K562 (cell line): ENCODE data around the gene MBNL2.

ENCODE experiments used
- ATF1 ChIP-seq, 2 experiments: fragments of 450-650 bp in 1 of 2; IDR thresholded peaks; 2 replicates each; pipeline ENCODE4 v1.6.1; 2016; ENCODE audit warnings: missing compliant biosample characterization in 1 of 2, missing genetic modification characterization in 1 of 2
- E2F3 ChIP-seq: fragments of 250-450 bp; sonication (Bioruptor Pico); IDR thresholded peaks from 2 replicates; pipeline ENCODE4 v1.4.0; 2020; ENCODE audit warnings: mild to moderate bottlenecking
- EP300 ChIP-seq: IDR thresholded peaks from 2 replicates; pipeline ENCODE4 v1.6.1; 2012; ENCODE audit warnings: low read length, improper control_type of control experiment
- ERF ChIP-seq: fragments of 450-650 bp; formaldehyde crosslinking; IDR thresholded peaks from 2 replicates; pipeline ENCODE4 v1.4.0; 2020; ENCODE audit warnings: mild to moderate bottlenecking, mixed read lengths
- EZH2 ChIP-seq: IDR thresholded peaks from 2 replicates; pipeline ENCODE4 v1.6.1; 2012; ENCODE audit warnings: low read depth, mild to moderate bottlenecking, inconsistent platforms, low read length, borderline replicate concordance
- HDAC2 ChIP-seq: fragments of 450-650 bp; IDR thresholded peaks from 2 replicates; pipeline ENCODE4 v1.6.1; 2016; ENCODE audit warnings: mild to moderate bottlenecking
- JUNB ChIP-seq: fragments of 450-650 bp; formaldehyde crosslinking; conservative IDR thresholded peaks from 2 replicates; pipeline ENCODE4 v1.4.0; 2020; ENCODE audit warnings: mild to moderate bottlenecking
- TBP ChIP-seq: optimal IDR thresholded peaks from 2 replicates; pipeline ENCODE3; 2011; ENCODE audit warnings: low read depth, low read length, improper control_type of control experiment
- YY1 ChIP-seq, 3 experiments: IDR thresholded peaks; 2 replicates each; pipeline ENCODE4 v1.6.1; 2011; ENCODE audit warnings: low read length in 2 of 3, mild to moderate bottlenecking in 2 of 3, moderate library complexity in 2 of 3, borderline replicate concordance in 1 of 3, control low read depth in 1 of 3, low read depth in 1 of 3; ENCODE audit not compliant: insufficient read depth in 3 of 3, insufficient replicate concordance in 2 of 3, control insufficient read depth in 1 of 3, insufficient read length in 1 of 3; ENCODE audit errors: extremely low read depth in 1 of 3
- TF ChIP-seq, protein P1 (sequence below), 3 experiments: IDR thresholded peaks in 2 of 3; conservative IDR thresholded peaks in 1 of 3; 2 replicates each; pipeline ENCODE4 v1.5.1; 2011 to 2012; ENCODE audit warnings: low read length in 3 of 3, mild to moderate bottlenecking in 3 of 3, control low read depth in 2 of 3, improper control_type of control experiment in 1 of 3, inconsistent platforms in 1 of 3, low read depth in 1 of 3, mixed read lengths in 1 of 3, moderate library complexity in 1 of 3; ENCODE audit not compliant: insufficient read depth in 2 of 3
- TF ChIP-seq, protein P2 (sequence below): sonication (generic); formaldehyde crosslinking; IDR thresholded peaks from 2 replicates; pipeline ENCODE4 v1.5.0; 2020; ENCODE audit warnings: missing genetic modification reagents

GRCh38 chr13:97185751-97186150, 36.4 kb upstream of the MBNL2 start:
- no peak for TF ChIP-seq EP300
- no peak for TF ChIP-seq ATF1 (CRISPR knock-in tag; IDR thresholded peaks at IDR 0.05)
- TF ChIP-seq ATF1 (tag; IDR thresholded peaks at IDR 0.05): no peak
- TF ChIP-seq, protein P1, sequence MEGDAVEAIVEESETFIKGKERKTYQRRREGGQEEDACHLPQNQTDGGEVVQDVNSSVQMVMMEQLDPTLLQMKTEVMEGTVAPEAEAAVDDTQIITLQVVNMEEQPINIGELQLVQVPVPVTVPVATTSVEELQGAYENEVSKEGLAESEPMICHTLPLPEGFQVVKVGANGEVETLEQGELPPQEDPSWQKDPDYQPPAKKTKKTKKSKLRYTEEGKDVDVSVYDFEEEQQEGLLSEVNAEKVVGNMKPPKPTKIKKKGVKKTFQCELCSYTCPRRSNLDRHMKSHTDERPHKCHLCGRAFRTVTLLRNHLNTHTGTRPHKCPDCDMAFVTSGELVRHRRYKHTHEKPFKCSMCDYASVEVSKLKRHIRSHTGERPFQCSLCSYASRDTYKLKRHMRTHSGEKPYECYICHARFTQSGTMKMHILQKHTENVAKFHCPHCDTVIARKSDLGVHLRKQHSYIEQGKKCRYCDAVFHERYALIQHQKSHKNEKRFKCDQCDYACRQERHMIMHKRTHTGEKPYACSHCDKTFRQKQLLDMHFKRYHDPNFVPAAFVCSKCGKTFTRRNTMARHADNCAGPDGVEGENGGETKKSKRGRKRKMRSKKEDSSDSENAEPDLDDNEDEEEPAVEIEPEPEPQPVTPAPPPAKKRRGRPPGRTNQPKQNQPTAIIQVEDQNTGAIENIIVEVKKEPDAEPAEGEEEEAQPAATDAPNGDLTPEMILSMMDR (IDR thresholded peaks at IDR 0.05 in 2 of 3, conservative IDR thresholded peaks at IDR 0.05 in 1 of 3; ENCODE audit: insufficient read depth in 2 of 3, low read depth in 1 of 3, low read length in 3 of 3): no peak
- TF ChIP-seq ERF (CRISPR knock-in tag): no peak
- no peak for TF ChIP-seq TBP
- TF ChIP-seq E2F3 (CRISPR knock-in tag): no peak
- no peak for TF ChIP-seq EZH2
- TF ChIP-seq, protein P2, sequence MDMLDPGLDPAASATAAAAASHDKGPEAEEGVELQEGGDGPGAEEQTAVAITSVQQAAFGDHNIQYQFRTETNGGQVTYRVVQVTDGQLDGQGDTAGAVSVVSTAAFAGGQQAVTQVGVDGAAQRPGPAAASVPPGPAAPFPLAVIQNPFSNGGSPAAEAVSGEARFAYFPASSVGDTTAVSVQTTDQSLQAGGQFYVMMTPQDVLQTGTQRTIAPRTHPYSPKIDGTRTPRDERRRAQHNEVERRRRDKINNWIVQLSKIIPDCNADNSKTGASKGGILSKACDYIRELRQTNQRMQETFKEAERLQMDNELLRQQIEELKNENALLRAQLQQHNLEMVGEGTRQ: no peak
- no peak for TF ChIP-seq YY1 (IDR thresholded peaks at IDR 0.05; ENCODE audit: borderline replicate concordance in 1 of 3, control insufficient read depth in 1 of 3, extremely low read depth in 1 of 3, insufficient read depth in 3 of 3, insufficient read length in 1 of 3, insufficient replicate concordance in 2 of 3, low read depth in 1 of 3, low read length in 2 of 3)
- TF ChIP-seq HDAC2: no peak
- no peak for TF ChIP-seq JUNB (CRISPR knock-in tag)
